ENCODE results near the gene UBQLN2.
A peak's percentile ranks its signal among the peaks of the same experiment; 100 is the strongest.
"Not testable (repeated sequence)": the region's sequence is repeated elsewhere in the genome, so short reads cannot be mapped to it uniquely, and the experiment has no call there.

UBQLN2 gene

GRCh38 chrX:56564921-56565840 lies 1.8 kb downstream of the UBQLN2 start:
- Histone ChIP-seq H3K9me3 (no peaks in the 10 kb centered on the region; the same call in 1 of the 2 replicates), H4K20me1 (peaks cover 62% of the 10 kb centered on the region), H3K9ac (peak overlapping the region; percentile 91), H3K4me3 (peak overlapping the region; percentile 73), H3K4me1 (peaks cover 12% of the 10 kb centered on the region; the same call in 1 of the 2 replicates), H3K27me3 (peaks cover 47% of the 10 kb centered on the region), H3K27ac (no peak overlapping the region), H3K36me3 (peaks cover 6% of the 10 kb centered on the region; the same call in 1 of the 2 replicates), H3K4me2 (peak overlapping the region; percentile 89)
- TF ChIP-seq Cebpa-rat (IDR thresholded peaks at IDR 0.05) = no peak

GRCh38 chrX:56569378-56570057 lies 6.1 kb downstream of the UBQLN2 start:
- Histone ChIP-seq H3K27me3 (peaks cover 72% of the 10 kb centered on the region), H3K4me2 (no peak overlapping the region), H3K9ac (no peak overlapping the region), H3K4me3 (no peak overlapping the region), H3K36me3 (peaks cover 6% of the 10 kb centered on the region; the same call in 1 of the 2 replicates), H4K20me1 (peaks cover 70% of the 10 kb centered on the region), H3K4me1 (peaks cover 8% of the 10 kb centered on the region; the same call in 1 of the 2 replicates), H3K9me3 (no peaks in the 10 kb centered on the region), H3K27ac (no peak overlapping the region)
- TF ChIP-seq Cebpa-rat (IDR thresholded peaks at IDR 0.05) = no peak

GRCh38 chrX:56572975-56573374 lies 9.5 kb downstream of the UBQLN2 start:
- Histone ChIP-seq H3K4me2 (no peak overlapping the region), H3K9me3 (peaks cover 6% of the 10 kb centered on the region; the same call in 1 of the 2 replicates), H3K4me1 (no peaks in the 10 kb centered on the region), H3K27ac (no peak overlapping the region), H3K4me3 (no peak overlapping the region), H4K20me1 (peaks cover 36% of the 10 kb centered on the region), H3K27me3 (peaks cover 58% of the 10 kb centered on the region), H3K36me3 (peaks cover 10% of the 10 kb centered on the region; the same call in 1 of the 2 replicates), H3K9ac (no peak overlapping the region)
- no peak for TF ChIP-seq Cebpa-rat (IDR thresholded peaks at IDR 0.05)

GRCh38 chrX:56574861-56575260 lies 11.4 kb downstream of the UBQLN2 start:
- H3K4me1 ChIP-seq = no peaks in the 10 kb centered on the region
- peaks cover 17% of the 10 kb centered on the region for H4K20me1 ChIP-seq
- H3K36me3 ChIP-seq = peaks cover 4% of the 10 kb centered on the region; the same call in 1 of the 2 replicates
- H3K27me3 ChIP-seq = peaks cover 58% of the 10 kb centered on the region
- no peak overlapping the region for H3K4me3 ChIP-seq
- H3K4me2 ChIP-seq = no peak overlapping the region
- H3K9ac ChIP-seq = no peak overlapping the region
- H3K27ac ChIP-seq = no peak overlapping the region
- H3K9me3 ChIP-seq = peaks cover 19% of the 10 kb centered on the region
- TF ChIP-seq Cebpa-rat (IDR thresholded peaks at IDR 0.05) = no peak

- TF ChIP-seq Cebpa-rat (IDR thresholded peaks at IDR 0.05) = no peak
- peaks cover 32% of the 10 kb centered on the region for H3K9me3 ChIP-seq
- H3K27ac ChIP-seq = no peak overlapping the region
- peaks cover 4% of the 10 kb centered on the region; the same call in 1 of the 2 replicates for H3K36me3 ChIP-seq
- no peak overlapping the region for H3K4me3 ChIP-seq
- H4K20me1 ChIP-seq = peaks cover 6% of the 10 kb centered on the region; the same call in 1 of the 2 replicates
- H3K27me3 ChIP-seq = peaks cover 42% of the 10 kb centered on the region
- no peak overlapping the region for H3K4me2 ChIP-seq
- H3K4me1 ChIP-seq = no peaks in the 10 kb centered on the region
- H3K9ac ChIP-seq = no peak overlapping the region
These were observed 13.3 kb downstream of the UBQLN2 start for GRCh38 chrX:56576721-56577120.

- Histone ChIP-seq H3K4me3 (no peak overlapping the region), H3K4me1 (no peaks in the 10 kb centered on the region), H3K27me3 (peaks cover 33% of the 10 kb centered on the region), H3K36me3 (no peaks in the 10 kb centered on the region), H3K27ac (no peak overlapping the region), H3K9ac (no peak overlapping the region), H3K9me3 (peaks cover 6% of the 10 kb centered on the region), H4K20me1 (no peaks in the 10 kb centered on the region; the same call in 1 of the 2 replicates), H3K4me2 (no peak overlapping the region)
- TF ChIP-seq Cebpa-rat (IDR thresholded peaks at IDR 0.05) = no peak
These were observed 25.2 kb downstream of the UBQLN2 start for GRCh38 chrX:56588397-56589188.

- H3K4me2 ChIP-seq, H3K4me3 ChIP-seq, H3K36me3 ChIP-seq, H3K9ac ChIP-seq, H4K20me1 ChIP-seq, H3K4me1 ChIP-seq, H3K27ac ChIP-seq: not testable (repeated sequence)
- peaks cover 18% of the 10 kb centered on the region for H3K9me3 ChIP-seq
- peaks cover 60% of the 10 kb centered on the region for H3K27me3 ChIP-seq
These were observed 28.4 kb downstream of the UBQLN2 start for GRCh38 chrX:56591830-56592229.

- H3K4me2 ChIP-seq = no peak overlapping the region
- TF ChIP-seq Cebpa-rat (IDR thresholded peaks at IDR 0.05) = no peak
- H3K9me3 ChIP-seq = 0 out of 2 replicates have a peak, but pooled peaks cover 6% of the 10 kb centered on the region
- H3K27me3 ChIP-seq = peaks cover 80% of the 10 kb centered on the region
- no peak overlapping the region for H3K27ac ChIP-seq
- H4K20me1 ChIP-seq = peaks cover 7% of the 10 kb centered on the region
- H3K9ac ChIP-seq = no peak overlapping the region
- no peaks in the 10 kb centered on the region for H3K4me1 ChIP-seq
- 0 out of 2 replicates have a peak, but pooled peaks cover 4% of the 10 kb centered on the region for H3K36me3 ChIP-seq
- H3K4me3 ChIP-seq = no peak overlapping the region
These were observed 36.7 kb downstream of the UBQLN2 start for GRCh38 chrX:56600141-56600540.

- TF ChIP-seq Cebpa-rat (IDR thresholded peaks at IDR 0.05) = no peak
- Histone ChIP-seq H3K27me3 (peaks cover 78% of the 10 kb centered on the region), H3K9me3 (peaks cover 8% of the 10 kb centered on the region; the same call in 1 of the 2 replicates)
These were observed 37.6 kb downstream of the UBQLN2 start for GRCh38 chrX:56600987-56601386.

More at GRCh38 chrX:56600987-56601386, 37.6 kb downstream of the UBQLN2 start:
- H3K36me3 ChIP-seq = 0 out of 2 replicates have a peak, but pooled peaks cover 4% of the 10 kb centered on the region
- no peaks in the 10 kb centered on the region for H3K4me1 ChIP-seq
- no peak overlapping the region for H3K27ac ChIP-seq
- H3K9ac ChIP-seq = no peak overlapping the region
- H3K4me2 ChIP-seq = no peak overlapping the region
- peaks cover 7% of the 10 kb centered on the region for H4K20me1 ChIP-seq
- no peak overlapping the region for H3K4me3 ChIP-seq
